ENCODE measurements around the gene MFN1.

The MFN1 gene

DNA sequence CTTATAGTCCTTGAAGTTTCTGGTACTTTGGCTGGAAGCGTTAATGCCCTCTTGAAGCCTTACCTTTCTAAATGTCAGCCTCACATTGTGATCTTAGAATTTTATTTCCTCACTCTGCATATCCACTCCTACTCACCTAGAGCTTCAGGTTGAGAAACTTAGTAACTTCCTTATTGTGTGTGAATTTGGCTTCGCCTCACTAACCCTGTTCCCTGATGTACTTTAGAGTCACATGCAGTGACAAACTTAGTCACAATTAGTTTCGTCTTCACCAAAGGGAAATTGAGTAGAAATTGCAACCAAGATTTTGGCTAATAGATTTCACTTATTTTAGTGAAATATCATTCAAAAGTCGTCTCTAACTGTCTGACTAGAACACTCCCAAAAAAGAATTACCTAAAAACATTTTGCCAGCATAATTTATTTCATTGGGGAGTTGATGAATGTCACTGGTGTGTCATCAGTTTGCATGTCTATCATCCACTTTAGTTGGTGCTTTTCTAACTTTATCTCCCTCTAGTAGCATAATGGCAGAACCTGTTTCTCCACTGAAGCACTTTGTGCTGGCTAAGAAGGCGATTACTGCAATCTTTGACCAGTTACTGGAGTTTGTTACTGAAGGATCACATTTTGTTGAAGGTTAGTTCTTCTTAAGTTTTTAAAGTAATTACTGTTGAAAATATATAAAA, 960 bp downstream of the MFN1 start:
- DNase-seq, result no peak

DNA sequence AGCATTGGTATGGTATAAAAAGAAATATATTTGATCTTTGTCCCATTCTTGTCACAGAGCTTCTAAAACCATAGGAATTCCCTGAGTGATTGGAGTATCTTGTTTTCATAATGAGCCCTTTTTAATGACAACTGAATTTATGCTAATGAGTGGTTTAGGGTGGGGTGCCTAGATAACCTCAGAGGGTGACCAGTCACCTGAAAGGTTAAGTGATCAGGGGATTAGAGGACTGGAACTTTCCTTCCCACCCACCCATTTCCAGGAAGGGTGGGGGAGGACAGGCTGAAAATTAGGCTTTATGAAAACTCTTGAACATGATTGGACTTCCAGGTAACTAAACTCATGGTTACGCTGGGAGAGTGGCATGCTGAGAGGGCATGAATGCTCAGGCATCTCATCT, 8.5 kb downstream of the MFN1 start:
- DNase-seq, result no peak

DNA sequence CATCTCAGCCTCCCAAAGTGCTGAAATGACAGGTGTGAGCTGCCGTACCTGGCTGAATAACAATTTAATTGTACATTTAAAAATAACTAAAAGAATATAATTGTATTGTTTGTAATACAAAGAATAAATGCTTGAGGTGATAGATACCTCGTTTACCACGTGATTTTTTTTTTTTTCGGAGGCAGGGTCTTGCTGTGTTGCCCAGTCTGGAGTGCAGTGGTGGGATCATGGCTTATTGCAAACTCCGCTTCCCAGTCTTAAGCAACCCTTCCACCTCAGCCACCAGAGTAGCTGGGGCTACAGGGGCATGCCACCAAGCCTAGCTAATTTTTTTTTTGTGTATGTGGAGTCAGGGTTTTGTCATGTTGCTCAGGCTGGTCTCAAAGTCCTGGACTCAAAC, 15.8 kb downstream of the MFN1 start:
- no peak for DNase-seq

DNA sequence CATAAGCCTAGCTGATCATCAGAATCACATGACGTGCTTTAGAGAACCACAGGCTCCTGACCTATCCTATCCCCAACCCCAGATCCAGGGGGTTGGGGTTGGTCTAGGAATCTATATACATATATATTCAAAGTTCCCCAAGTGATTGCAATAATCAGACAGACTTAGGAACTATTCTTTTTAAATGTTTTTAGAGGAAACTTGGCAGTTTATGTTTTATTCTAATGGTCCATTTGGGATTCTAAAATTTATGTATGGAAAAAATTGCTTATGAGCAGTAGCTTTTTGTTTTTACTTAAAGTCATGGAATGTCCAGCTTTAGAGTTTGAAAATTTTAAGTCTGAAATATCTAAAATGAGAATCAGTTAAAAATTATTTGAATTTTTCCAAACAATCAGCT, 22.1 kb downstream of the MFN1 start:
- no peak for DNase-seq

DNA sequence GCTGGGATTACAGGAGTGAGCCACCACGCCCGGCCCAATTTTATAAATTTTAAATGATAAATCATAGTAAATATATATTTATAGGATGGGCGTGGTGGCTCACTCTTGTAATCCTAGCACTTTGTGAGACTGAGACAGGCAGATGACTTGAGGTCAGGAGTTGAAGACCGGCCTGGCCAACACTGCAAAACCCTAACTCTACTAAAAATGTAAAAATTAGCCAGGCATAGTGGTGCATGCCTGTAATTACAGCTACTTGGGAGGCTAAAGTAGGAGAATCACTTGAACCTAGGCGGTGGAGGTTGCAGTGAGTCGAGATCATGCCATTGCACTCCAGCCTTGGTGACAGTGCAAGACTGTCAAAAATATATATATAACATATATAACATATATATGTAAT, 26.4 kb downstream of the MFN1 start:
- no peak for DNase-seq

DNA sequence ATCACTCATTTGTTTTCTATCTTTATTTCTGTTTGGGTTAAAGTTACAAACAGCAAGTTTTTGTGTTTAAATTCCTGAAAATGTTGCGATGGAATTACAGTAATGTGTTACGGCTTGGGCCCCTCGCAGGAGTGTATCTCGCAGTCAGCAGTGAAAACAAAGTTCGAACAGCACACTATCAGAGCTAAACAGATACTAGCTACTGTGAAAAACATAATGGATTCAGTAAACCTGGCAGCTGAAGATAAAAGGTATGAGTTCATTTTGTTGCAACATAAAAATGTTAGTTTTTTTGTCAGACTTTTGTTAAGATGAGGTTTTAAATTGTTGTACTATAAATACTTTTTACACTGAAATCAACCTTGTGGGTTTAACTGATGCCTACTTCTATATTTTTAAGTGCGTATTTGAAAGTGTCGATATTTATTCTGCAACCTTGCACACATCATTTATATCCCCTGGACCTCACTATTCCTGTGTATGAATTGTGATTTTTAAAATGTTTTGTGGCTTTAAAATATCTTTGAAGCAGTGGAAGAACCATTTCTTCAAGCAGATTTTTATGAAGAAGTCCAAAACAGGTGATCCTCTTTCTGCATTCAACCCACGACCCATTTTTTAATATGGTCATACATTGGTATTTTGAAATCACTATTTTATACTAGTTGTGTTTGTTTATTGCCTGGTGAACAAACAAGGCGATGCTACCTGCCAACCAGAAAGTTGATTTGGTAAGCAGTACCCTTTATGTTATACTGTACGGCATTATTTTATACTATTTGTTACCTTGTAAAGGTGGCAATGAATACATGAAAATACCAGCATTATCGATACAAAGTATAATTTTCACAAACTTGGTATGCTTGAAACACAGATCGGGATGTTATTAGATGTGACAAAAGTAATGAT, 27.8 kb downstream of the MFN1 start:
- DNase-seq, result no peak

DNA sequence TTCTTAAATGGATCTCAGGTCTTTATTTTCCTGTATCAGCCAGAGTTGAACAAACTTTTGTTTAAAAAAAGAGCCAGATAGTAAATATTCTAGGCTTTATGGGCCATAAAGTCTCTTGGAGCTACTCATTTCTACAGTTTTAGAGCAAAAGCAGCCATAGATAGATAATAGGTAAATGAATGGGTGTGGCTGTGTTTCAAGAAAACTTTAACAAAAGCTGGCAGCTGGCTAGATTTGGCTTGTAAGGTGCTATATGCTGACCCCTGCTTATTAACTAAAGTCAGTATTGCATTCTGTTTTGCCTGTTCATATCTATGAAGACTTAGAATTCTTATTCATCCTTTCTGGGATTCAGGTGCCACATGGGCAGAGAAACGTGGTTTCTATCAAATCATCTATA, 29.0 kb downstream of the MFN1 start:
- DNase-seq, result no peak

DNA sequence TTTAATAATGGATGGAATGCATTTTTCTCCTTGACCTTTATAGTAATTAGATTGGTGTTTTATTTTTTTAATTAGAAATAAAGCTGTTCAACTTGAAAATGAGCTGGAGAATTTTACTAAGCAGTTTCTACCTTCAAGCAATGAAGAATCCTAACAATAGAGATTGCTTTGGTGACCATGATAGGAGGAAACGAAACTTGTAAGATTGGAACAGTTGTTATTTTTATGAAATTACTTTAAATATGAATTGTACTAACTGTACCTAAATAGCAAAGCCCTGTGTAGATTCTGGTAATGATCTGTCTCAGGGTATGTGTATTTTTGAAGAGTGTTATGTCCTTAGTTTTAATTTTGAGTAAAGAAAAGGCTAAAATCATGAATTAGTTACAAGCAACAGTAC, 44.4 kb downstream of the MFN1 start:
- DNase-seq, result no peak

DNA sequence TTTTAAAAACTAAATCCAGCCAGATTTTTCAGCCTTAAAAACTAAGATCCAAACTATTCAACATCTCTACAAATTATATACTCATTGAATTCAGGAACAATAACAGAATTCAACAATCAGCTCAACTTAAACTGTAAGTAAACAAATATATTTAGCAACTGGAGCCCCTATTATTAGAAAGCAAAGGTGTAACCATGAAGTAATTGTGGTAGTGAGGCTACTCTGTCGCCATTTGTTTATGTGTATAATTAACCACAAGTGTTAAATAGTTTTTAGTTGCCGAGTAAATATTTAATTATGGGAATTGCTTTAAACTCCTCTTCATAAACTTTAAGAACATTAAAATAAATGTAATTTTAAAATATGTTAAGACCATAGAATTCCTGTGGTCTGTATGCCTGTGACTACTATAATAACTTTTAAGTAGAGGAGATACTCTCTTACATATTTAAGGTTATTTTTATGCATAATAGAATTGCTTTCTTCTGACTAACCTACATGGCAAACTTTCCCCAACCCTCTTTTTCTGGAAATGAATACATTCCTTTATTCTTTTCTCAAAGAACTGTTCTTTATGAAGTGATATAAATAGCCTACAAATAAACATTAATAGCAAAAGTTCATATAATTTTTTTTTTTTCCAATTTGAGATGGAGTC, 51.2 kb downstream of the MFN1 start:
- DNase-seq, result no peak

DNA sequence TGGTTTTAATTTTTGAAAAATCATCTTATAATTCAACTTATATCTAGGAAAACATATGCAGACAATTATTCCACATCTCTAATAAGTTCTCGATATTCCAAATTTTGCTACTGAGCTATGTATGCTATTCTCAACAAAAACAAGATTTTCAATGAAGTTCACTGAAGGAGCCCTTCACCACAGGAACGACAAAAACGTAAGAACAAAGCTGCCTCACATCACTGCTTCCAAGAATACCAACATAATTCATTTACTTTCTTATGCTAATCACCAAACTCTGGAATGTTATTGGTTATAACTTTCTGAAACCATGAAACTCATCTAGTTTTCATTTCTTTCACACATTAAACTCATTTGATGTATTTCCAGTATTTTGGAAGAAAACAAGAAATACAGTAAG, 54.1 kb downstream of the MFN1 start:
- DNase-seq, result no peak

DNA sequence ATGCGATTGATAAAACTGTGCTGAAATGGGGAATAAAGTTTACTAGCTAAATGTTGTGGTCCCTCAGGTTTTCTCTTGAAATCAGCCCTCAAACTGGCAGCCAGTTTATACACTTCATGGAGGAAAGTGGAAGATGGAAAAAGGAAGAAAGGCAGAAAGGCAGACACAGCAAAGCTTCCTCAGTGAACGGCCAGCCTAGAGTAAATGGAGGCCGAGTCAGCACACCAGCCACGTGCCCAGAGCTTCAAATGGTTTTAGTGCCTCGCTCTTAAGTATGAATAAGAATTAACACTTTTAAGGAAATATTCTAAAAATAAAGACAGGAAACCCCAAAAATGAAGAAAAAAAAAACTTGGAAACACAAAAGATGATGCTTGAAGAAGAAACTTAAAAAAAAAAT, 55.5 kb downstream of the MFN1 start:
- DNase-seq, result no peak

DNA sequence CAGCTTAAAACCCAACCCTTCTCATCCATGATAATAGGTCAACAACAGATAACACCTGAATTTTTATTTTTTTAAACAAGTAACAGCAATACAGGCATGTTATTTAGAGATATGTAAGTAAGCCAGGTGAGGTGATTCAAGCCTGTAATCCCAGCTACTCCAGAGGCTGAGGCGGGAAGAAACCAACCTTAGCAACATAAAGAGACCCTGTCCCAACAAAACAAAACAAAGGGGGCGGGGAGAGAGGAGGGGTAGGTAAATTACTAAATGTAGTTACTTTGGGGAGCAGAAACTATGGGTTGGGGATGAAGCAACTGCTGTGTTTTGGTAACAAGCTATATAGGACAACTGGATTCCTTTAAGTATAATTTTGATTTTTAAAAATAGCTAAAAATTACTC, 56.8 kb downstream of the MFN1 start:
- DNase-seq, result no peak

DNA sequence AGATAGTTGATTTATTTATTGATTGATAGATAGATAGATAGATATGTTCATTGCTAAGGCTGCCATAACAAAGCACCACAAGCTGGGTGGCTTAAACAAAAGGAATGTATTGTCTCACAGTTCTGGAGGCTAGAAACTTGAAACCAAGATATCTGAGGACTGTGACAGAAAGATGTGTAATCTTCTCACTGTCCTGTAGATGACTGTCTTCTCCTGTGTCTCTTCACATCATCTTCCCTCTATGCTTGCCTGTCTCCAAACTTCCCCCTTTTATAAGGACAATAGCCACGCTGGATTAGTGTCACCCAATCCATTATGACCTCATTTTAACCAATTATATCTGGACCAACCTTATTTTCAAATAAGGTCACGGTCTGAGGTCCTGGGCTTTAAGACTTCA, 62.8 kb downstream of the MFN1 start:
- DNase-seq, result no peak

DNA sequence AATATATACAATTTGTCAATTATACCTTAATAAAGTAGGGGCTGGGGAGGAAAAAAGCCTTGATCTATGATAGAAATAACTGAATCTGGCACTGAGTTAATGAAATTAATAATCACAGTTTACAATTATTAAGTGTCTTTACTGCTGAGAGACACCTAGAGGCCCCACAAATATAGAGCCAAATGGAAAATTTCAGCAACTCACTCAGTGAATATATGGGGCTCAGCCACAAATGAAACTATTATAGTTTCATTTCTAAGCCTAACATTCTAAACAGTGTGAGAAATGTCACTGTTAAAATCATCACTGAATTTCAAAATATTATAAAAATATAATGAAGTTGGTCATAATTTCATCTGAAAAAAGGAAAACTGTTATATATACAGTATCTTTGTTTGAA, 63.5 kb downstream of the MFN1 start:
- DNase-seq, result no peak

DNA sequence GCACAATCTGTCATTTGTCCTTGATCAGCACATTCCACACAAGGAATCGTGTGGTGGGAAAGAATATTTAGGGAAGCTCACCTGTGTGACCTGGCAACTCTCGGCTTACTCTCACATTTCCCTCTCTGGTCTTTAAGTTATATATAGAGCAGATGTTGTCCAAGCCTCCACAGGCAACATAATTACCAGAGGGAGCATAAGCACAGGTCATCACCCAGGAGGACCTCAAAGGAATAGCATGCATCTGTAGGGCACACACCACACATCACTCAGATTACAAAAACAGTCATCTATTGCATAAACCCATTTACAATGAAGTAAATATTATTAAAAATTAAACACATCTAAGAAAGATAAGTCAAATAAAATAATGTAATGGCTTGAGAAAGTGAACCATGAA, 67.3 kb downstream of the MFN1 start:
- no peak for DNase-seq

DNA sequence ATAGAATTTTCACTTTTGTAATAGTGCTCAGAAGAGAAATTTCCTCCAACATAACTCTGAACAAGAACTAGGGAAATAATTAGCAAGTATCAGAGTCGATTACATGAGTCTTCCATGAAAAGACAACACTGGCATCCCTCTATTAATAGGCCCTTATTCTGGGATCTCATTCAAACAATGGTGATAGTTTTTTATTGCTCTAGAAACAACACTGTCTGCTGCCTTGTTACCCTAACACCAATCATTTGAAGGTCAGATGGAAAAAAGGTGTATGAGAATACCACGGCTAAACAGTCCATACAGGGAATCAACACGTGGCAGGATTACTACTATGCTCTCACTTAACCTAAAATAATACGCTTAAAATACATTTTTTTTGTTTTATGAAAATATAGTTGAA, 67.9 kb downstream of the MFN1 start:
- no peak for DNase-seq

DNA sequence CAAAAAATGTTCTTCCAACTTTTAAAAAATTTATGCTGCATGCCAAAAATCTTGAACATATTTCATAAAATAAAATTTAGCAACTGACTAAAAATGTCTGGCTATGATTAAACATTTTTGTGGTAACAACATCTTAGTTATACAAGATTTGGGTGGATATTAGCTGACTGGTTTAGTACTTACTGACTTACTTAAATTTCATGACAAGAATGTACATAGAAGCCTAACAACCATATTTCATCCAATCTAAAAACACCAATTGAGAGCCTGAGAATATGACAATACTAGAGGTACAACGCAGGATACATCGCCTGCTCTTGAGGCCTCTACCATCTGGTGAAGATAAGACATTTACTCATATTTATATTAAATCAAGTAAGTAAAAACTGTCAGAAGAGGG, 69.2 kb downstream of the MFN1 start:
- DNase-seq, result no peak

DNA sequence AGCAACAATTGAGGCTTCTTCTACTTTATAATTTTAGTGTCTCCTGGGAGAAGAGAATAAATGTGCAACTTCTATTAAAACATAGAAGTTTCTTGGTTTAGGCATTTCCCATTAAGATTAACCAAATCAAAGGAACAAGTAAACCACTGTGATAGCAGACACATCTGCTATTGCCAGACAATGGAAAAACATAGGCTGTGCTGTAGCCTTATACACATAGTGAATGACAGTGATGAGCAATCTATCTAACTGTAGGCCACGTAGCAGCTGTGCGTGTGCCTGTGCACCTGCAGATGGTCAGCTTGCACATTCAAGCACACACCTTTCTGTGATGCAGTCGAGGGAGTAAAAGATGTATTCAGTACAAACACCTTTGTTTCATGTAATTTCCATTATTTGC, 71.1 kb downstream of the MFN1 start:
- no peak for DNase-seq

DNA sequence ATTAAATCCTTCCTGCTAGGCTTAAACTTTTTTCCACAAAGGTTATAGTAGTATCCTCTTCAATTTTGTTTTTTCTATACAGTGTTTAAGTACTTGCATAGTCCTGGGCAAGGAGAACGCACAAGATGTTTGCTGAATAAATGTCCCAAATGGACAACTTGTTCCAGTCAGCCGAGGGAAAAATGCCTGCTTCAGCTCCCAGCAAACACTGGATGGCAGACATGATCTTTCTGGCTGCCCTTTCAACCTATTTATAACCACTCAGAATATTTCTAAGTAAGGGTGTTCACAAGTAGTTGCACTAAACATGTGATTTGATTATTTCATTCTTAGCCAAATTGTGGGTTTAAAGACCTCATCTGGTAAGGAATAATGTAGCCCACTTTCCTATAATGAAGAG, 74.0 kb downstream of the MFN1 start:
- no peak for DNase-seq

DNA sequence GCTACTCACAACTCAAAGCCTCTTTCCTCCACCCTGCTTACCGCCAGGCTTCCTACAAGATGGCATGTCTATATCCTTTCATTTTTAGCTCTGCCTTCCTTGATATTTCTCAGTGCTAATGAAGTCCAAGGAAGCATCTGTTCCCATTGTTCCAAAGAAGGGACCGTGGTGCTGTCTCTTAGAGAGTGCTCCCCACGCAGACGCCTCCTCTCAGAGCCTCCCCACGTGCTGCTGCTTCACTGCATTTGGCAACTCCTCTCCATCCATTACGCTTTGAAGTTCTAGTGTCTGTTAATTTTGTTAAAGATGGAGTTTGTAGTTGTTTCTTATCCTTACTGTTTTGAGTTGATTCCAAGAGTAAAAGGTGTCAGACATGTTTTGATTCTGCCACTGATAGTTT, 77.6 kb downstream of the MFN1 start:
- no peak for DNase-seq

DNA sequence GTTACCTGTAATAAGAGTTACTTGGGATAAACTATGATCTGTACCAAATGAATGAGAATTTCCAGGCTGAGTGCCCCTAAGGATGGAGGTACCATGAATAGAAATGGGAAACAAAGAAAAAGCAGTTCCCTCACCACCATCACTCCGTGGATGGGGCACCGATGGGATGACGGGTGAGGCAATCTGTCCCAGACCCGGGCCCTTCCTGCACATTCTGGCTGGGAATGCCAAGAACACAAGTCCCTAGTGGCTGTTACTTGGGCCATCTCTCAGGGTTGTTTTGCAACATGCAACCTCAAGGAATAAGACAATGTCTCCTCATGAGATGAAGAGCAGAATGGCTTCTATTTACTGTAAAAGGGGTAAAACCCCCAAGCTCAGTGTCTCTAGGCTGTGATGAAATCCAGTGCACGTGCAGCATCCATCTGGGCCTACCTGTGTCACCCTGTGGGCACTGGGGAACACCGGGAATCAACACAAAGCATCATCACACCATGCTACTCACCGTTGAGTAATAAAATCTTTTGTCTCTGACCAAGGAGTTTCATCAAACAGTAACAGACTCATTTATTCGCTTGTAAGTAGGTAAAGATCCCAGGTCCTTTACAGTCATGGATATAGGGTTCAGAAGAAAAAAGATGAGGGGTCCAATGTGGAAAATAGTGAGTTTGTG, 81.5 kb downstream of the MFN1 start:
- DNase-seq, result no peak

DNA sequence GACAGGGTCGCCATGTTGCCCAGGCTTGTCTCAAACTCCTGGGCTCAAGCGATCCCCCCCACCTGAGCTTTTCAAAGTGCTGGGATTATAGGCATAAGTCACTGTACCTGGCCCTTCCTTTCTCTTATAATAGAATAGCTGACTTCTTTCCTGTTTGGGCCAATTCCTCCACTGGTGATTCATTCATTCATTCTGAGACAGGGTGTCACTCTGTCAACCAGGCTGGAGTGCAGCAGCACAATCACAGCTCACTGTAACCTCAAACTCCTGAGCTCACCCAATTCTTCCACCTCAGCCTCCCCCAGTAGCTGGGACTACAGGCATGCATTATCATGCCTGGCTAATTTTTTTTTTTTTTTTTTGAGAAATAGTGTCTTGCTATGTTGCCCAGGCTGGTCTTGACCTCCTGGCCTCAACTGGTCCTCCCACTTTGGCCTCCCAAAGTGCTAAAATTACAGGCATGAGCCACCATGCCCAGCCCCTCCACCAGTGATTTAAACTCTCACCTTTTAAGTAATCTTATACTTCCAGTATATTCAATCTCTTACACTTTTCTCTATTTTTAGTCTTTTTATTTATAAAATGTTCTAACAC, 82.9 kb downstream of the MFN1 start:
- no peak for DNase-seq

DNA sequence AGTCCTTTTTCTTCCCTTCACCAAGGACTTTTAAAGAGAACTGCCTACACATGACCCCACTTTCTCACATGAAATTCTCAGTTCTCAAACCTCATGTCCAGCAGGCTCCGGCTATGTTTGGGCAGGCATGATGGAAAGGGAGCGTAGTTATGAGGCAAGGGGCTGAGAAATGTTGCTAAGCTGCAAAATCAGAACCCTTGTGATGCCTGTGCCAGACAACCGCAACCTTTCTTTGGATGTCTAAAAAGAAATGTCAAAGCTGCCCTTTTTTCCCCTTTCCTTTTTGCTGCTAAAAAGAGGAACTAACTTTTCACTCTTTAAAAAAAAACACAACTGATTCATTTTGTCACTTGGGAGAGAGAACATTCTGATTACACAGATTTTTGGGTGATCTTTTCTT, 84.5 kb downstream of the MFN1 start:
- no peak for DNase-seq

Data from NCI-H2171 (cell line).